ENCODE data around the gene EPB41L4A. TPM values are rescaled to one million over a fixed set of nuclear protein-coding genes. Genes with fewer than 3 reads are reported as not detected.

EPB41L4A gene
- total and polyA plus RNA-seq, 2 experiments from 2014 or later = 9.5 to 12.9 TPM

- no peaks in the 10 kb centered on the region for H3K9me2 ChIP-seq (replicated peaks; ENCODE audit: insufficient read depth)
- peak overlapping the region; percentile 95 for H3K4me3 ChIP-seq
- no peaks in the 10 kb centered on the region for H4K20me1 ChIP-seq (ENCODE audit: insufficient read depth, poor library complexity, severe bottlenecking)
- H3K27ac ChIP-seq = peak overlapping the region; percentile 7
- H3K79me2 ChIP-seq = peaks cover 20% of the 10 kb centered on the region
- H3K4me1 ChIP-seq (ENCODE audit: insufficient read depth) = no peaks in the 10 kb centered on the region
- WGBS (ENCODE audit: low lambda C conversion rate, missing lambda C conversion rate) = 2% methylated on average over 26 of the region's 26 CpGs
- H3K4me2 ChIP-seq = peak overlapping the region; percentile 85
- DNase-seq (ENCODE audit: low spot score) = peak; percentile 51
- H3K9me3 ChIP-seq (ENCODE audit: low read depth) = no peaks in the 10 kb centered on the region
- no peaks in the 10 kb centered on the region for H3K27me3 ChIP-seq
- TF ChIP-seq EZH2 (IDR thresholded peaks at IDR 0.05; ENCODE audit: borderline replicate concordance) = no peak
- TF ChIP-seq EZH2phosphoT487 (IDR thresholded peaks at IDR 0.05; ENCODE audit: low read depth, severe bottlenecking, unreplicated experiment) = no peak
- no peak for TF ChIP-seq CTCF (IDR thresholded peaks at IDR 0.05; ENCODE audit: poor library complexity)
- peak overlapping the region; percentile 94 for H2AFZ ChIP-seq
- H3K36me3 ChIP-seq (replicated peaks; ENCODE audit: insufficient read depth, low read depth) = no peaks in the 10 kb centered on the region
Observed at GRCh38 chr5:112417931-112418658, 982 bp downstream of the EPB41L4A start.

GRCh38 chr5:112415552-112415951 lies 3.5 kb downstream of the EPB41L4A start:
- TF ChIP-seq EZH2 (IDR thresholded peaks at IDR 0.05; ENCODE audit: borderline replicate concordance) = no peak
- TF ChIP-seq CTCF (IDR thresholded peaks at IDR 0.05; ENCODE audit: poor library complexity) = no peak
- no peak for TF ChIP-seq EZH2phosphoT487 (IDR thresholded peaks at IDR 0.05; ENCODE audit: low read depth, severe bottlenecking, unreplicated experiment)
- Histone ChIP-seq H3K9me3 (ENCODE audit: low read depth) (no peaks in the 10 kb centered on the region), H4K20me1 (ENCODE audit: insufficient read depth, poor library complexity, severe bottlenecking) (no peaks in the 10 kb centered on the region), H3K4me2 (peak overlapping the region; percentile 3), H3K4me1 (ENCODE audit: insufficient read depth) (no peaks in the 10 kb centered on the region), H3K36me3 (replicated peaks; ENCODE audit: insufficient read depth, low read depth) (no peaks in the 10 kb centered on the region), H3K27me3 (no peaks in the 10 kb centered on the region), H3K4me3 (no peak overlapping the region), H2AFZ (no peak overlapping the region), H3K79me2 (peaks cover 20% of the 10 kb centered on the region), H3K9me2 (replicated peaks; ENCODE audit: insufficient read depth) (no peaks in the 10 kb centered on the region), H3K27ac (no peak overlapping the region)
- WGBS (ENCODE audit: low lambda C conversion rate, missing lambda C conversion rate) = 52% methylated on average over 2 of the region's 2 CpGs
- no peak for DNase-seq (ENCODE audit: low spot score)

- 76% methylated on average over 3 of the region's 3 CpGs for WGBS (ENCODE audit: low lambda C conversion rate, missing lambda C conversion rate)
- no peak overlapping the region for H3K4me3 ChIP-seq
- DNase-seq (ENCODE audit: low spot score) = no peak
- no peaks in the 10 kb centered on the region for H3K9me3 ChIP-seq (ENCODE audit: low read depth)
- no peaks in the 10 kb centered on the region for H3K36me3 ChIP-seq (replicated peaks; ENCODE audit: insufficient read depth, low read depth)
- no peaks in the 10 kb centered on the region for H3K27me3 ChIP-seq
- no peak overlapping the region for H3K27ac ChIP-seq
- no peaks in the 10 kb centered on the region for H3K4me1 ChIP-seq (ENCODE audit: insufficient read depth)
- H3K9me2 ChIP-seq (replicated peaks; ENCODE audit: insufficient read depth) = no peaks in the 10 kb centered on the region
- peaks cover 23% of the 10 kb centered on the region for H3K79me2 ChIP-seq
- H2AFZ ChIP-seq = no peak overlapping the region
- no peak for TF ChIP-seq EZH2phosphoT487 (IDR thresholded peaks at IDR 0.05; ENCODE audit: low read depth, severe bottlenecking, unreplicated experiment)
- no peak for TF ChIP-seq EZH2 (IDR thresholded peaks at IDR 0.05; ENCODE audit: borderline replicate concordance)
- TF ChIP-seq CTCF (IDR thresholded peaks at IDR 0.05; ENCODE audit: poor library complexity) = no peak
- H3K4me2 ChIP-seq = no peak overlapping the region
- H4K20me1 ChIP-seq (ENCODE audit: insufficient read depth, poor library complexity, severe bottlenecking) = no peaks in the 10 kb centered on the region
Observed at GRCh38 chr5:112413611-112414010, 5.5 kb downstream of the EPB41L4A start.
